H1 (cell line): ENCODE data around the gene CCDC33. TPM values are rescaled to one million over a fixed set of nuclear protein-coding genes. Genes with fewer than 3 reads are reported as not detected.

Experiments
- BACH1 ChIP-seq: IDR thresholded peaks from 2 replicates; pipeline ENCODE4 v1.6.1; 2012; ENCODE audit warnings: low read length, improper control_type of control experiment
- NANOG ChIP-seq: IDR thresholded peaks from 2 replicates; pipeline ENCODE4 v1.6.1; 2011; ENCODE audit warnings: low read length, low read depth, mild to moderate bottlenecking, inconsistent platforms; ENCODE audit not compliant: insufficient read depth, poor library complexity, severe bottlenecking
- RAD21 ChIP-seq, 2 experiments: IDR thresholded peaks in 1 of 2; conservative IDR thresholded peaks in 1 of 2; 2 replicates each; pipeline ENCODE4 v1.6.1; 2011; ENCODE audit warnings: low read depth in 2 of 2, low read length in 2 of 2, improper control_type of control experiment in 1 of 2, inconsistent platforms in 1 of 2, mild to moderate bottlenecking in 1 of 2, moderate library complexity in 1 of 2
- RBBP5 ChIP-seq: IDR thresholded peaks from 2 replicates; pipeline ENCODE4 v1.7.1; 2012; ENCODE audit warnings: low read depth, mild to moderate bottlenecking, inconsistent platforms, low read length, moderate library complexity, borderline replicate concordance
- RNF2 ChIP-seq: fragments of 200-900, 300-1000 bp; sonication (generic); IDR thresholded peaks from 2 replicates; pipeline ENCODE4 v1.7.1; 2016; ENCODE audit warnings: borderline replicate concordance, low read depth, mild to moderate bottlenecking, antibody characterized with exemption, low read length; ENCODE audit not compliant: poor library complexity, severe bottlenecking; ENCODE audit errors: missing control alignments
- SIN3A ChIP-seq, 2 experiments: IDR thresholded peaks in 1 of 2; conservative IDR thresholded peaks in 1 of 2; 2 replicates each; pipeline ENCODE4 v1.6.1; 2011 to 2012; ENCODE audit warnings: low read length in 2 of 2, improper control_type of control experiment in 1 of 2, low read depth in 1 of 2, mild to moderate bottlenecking in 1 of 2
- polyA plus RNA-seq, 7 experiments: library from polyadenylated mRNA; depleted of rRNA in 3 of 7; stranded (reverse) in 5 of 7; unstranded in 2 of 7; fragments of >200 nt in 5 of 7; fragments of 200-250 nt in 2 of 7; gene quantifications; 1 replicate in 5 of 7; 2 replicates in 1 of 7; 4 replicates in 1 of 7; pipeline versions ENCODE4 v1.2.1 to v1.2.3, GENCODE V29; 2011 to 2013; ENCODE audit warnings: missing spikeins in 2 of 7, mixed read lengths in 2 of 7
- total RNA-seq: library from RNA; stranded (reverse); fragmentation: NEBNext Ultra II Directional; extraction: Animal tissue kit (Norgen Biotek cat#: 25700); gene quantifications from 2 replicates; pipeline ENCODE4 v1.2.1, GENCODE V29; 2021
- TF ChIP-seq, protein P1 (sequence below): fragments of 300-600 bp; sonication (generic); IDR thresholded peaks from 2 replicates; pipeline ENCODE4 v1.7.1; 2012; ENCODE audit warnings: low read length, moderate library complexity, mild to moderate bottlenecking, inconsistent platforms; ENCODE audit not compliant: insufficient replicate concordance

Gene CCDC33
- total and polyA plus RNA-seq, 2 of the 8 experiments (the other 6 are each of a cell fraction or from before 2014, with no cell fraction given) = 2.0 to 2.7 TPM

DNA sequence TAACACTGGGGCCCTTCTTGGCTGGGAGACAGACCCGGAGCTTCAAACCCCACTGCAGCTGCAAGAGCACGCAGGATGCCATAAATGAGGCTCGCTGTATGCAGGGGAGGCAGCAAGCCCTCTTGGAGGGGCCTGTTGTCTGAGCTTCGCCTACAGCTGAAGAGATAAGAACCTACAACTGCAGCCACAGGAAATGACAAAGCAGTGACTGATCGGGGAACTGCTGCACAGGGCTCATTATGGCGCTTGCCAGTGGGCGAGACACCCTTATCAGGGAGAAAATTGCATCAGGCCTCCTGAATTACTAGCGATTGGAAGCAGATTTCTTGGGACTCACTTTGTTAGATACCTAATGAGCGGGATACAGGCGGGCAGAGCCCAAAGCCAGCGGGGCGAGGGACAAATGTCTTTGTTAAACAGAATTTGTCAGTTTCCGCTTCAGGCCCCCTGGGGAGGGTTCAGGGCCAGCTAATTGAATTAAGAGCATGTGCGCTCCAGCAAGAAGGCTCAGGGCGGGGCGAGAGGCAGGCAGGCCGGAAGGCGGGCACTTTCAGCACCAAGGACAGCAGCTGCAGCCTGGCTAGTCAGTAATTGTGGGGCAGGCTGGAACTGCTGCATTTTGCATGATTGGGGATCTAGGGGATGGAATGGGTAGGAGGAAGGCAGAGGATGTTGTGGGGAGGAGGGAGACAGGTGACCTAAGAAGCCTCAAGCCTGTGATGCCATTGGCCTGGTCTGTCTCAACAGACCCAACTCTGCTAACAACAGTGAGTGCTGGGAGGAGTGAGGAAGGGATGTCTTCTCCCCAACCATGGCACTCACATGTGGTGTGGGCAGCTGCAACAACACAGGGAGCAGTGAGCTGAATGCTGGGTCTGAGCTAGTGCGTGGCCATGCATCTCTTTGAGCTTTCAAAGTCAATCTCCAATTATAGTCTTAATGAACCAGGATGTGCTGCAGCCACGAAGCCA lies 55.3 kb downstream of the CCDC33 start (continued):
- TF ChIP-seq BACH1 (no peak), RAD21 (IDR thresholded peaks at IDR 0.05 in 1 of 2, conservative IDR thresholded peaks at IDR 0.05 in 1 of 2; ENCODE audit: low read depth in 2 of 2, low read length in 2 of 2) (peak in 1 of 2 experiments; percentile 30; a peak in 3 of 4 replicates), SIN3A (conservative IDR thresholded peaks at IDR 0.05 in 1 of 2, IDR thresholded peaks at IDR 0.05 in 1 of 2; ENCODE audit: low read depth in 1 of 2, low read length in 2 of 2) (peak; percentile 98 to 99), RBBP5 (no peak), NANOG (peak; percentile 24), RNF2 (no peak)
- TF ChIP-seq, protein P1, sequence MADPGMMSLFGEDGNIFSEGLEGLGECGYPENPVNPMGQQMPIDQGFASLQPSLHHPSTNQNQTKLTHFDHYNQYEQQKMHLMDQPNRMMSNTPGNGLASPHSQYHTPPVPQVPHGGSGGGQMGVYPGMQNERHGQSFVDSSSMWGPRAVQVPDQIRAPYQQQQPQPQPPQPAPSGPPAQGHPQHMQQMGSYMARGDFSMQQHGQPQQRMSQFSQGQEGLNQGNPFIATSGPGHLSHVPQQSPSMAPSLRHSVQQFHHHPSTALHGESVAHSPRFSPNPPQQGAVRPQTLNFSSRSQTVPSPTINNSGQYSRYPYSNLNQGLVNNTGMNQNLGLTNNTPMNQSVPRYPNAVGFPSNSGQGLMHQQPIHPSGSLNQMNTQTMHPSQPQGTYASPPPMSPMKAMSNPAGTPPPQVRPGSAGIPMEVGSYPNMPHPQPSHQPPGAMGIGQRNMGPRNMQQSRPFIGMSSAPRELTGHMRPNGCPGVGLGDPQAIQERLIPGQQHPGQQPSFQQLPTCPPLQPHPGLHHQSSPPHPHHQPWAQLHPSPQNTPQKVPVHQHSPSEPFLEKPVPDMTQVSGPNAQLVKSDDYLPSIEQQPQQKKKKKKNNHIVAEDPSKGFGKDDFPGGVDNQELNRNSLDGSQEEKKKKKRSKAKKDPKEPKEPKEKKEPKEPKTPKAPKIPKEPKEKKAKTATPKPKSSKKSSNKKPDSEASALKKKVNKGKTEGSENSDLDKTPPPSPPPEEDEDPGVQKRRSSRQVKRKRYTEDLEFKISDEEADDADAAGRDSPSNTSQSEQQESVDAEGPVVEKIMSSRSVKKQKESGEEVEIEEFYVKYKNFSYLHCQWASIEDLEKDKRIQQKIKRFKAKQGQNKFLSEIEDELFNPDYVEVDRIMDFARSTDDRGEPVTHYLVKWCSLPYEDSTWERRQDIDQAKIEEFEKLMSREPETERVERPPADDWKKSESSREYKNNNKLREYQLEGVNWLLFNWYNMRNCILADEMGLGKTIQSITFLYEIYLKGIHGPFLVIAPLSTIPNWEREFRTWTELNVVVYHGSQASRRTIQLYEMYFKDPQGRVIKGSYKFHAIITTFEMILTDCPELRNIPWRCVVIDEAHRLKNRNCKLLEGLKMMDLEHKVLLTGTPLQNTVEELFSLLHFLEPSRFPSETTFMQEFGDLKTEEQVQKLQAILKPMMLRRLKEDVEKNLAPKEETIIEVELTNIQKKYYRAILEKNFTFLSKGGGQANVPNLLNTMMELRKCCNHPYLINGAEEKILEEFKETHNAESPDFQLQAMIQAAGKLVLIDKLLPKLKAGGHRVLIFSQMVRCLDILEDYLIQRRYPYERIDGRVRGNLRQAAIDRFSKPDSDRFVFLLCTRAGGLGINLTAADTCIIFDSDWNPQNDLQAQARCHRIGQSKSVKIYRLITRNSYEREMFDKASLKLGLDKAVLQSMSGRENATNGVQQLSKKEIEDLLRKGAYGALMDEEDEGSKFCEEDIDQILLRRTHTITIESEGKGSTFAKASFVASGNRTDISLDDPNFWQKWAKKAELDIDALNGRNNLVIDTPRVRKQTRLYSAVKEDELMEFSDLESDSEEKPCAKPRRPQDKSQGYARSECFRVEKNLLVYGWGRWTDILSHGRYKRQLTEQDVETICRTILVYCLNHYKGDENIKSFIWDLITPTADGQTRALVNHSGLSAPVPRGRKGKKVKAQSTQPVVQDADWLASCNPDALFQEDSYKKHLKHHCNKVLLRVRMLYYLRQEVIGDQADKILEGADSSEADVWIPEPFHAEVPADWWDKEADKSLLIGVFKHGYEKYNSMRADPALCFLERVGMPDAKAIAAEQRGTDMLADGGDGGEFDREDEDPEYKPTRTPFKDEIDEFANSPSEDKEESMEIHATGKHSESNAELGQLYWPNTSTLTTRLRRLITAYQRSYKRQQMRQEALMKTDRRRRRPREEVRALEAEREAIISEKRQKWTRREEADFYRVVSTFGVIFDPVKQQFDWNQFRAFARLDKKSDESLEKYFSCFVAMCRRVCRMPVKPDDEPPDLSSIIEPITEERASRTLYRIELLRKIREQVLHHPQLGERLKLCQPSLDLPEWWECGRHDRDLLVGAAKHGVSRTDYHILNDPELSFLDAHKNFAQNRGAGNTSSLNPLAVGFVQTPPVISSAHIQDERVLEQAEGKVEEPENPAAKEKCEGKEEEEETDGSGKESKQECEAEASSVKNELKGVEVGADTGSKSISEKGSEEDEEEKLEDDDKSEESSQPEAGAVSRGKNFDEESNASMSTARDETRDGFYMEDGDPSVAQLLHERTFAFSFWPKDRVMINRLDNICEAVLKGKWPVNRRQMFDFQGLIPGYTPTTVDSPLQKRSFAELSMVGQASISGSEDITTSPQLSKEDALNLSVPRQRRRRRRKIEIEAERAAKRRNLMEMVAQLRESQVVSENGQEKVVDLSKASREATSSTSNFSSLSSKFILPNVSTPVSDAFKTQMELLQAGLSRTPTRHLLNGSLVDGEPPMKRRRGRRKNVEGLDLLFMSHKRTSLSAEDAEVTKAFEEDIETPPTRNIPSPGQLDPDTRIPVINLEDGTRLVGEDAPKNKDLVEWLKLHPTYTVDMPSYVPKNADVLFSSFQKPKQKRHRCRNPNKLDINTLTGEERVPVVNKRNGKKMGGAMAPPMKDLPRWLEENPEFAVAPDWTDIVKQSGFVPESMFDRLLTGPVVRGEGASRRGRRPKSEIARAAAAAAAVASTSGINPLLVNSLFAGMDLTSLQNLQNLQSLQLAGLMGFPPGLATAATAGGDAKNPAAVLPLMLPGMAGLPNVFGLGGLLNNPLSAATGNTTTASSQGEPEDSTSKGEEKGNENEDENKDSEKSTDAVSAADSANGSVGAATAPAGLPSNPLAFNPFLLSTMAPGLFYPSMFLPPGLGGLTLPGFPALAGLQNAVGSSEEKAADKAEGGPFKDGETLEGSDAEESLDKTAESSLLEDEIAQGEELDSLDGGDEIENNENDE = no peak
